NCI-H460 (cell line): ENCODE measurements around the gene ATXN1. TPM values are rescaled to one million over a fixed set of nuclear protein-coding genes. Genes with fewer than 3 reads are reported as not detected.
"Not testable (repeated sequence)": the region's sequence is repeated elsewhere in the genome, so short reads cannot be mapped to it uniquely, and the experiment has no call there.

Experiments used
- DNase-seq: peaks from one replicate; pipeline ENCODE4 v3.0.0-alpha.2; 2016; ENCODE audit warnings: low read depth; ENCODE audit errors: extremely low read depth
- total RNA-seq: library from RNA; depleted of rRNA; stranded (reverse); fragments of >200 nt; shearing (Covaris generic); gene quantifications from 2 replicates; pipeline ENCODE4 v1.2.3, GENCODE V29; 2014

The ATXN1 gene
- total RNA-seq, 1 experiment from 2014 or later = 20.4 TPM

- not testable (repeated sequence) for DNase-seq
These were observed 501.7 kb downstream of the ATXN1 start for GRCh38 chr6:16259604-16260003.

GRCh38 chr6:16258709-16259075, 502.6 kb downstream of the ATXN1 start:
- DNase-seq = no peak

GRCh38 chr6:16257999-16258708, 503.1 kb downstream of the ATXN1 start:
- no peak for DNase-seq

- no peak for DNase-seq
These were observed 504.5 kb downstream of the ATXN1 start for GRCh38 chr6:16256781-16257180.

GRCh38 chr6:16254535-16254934, 506.7 kb downstream of the ATXN1 start:
- DNase-seq = no peak

- no peak for DNase-seq
These were observed 507.7 kb downstream of the ATXN1 start for GRCh38 chr6:16253399-16254144.

- DNase-seq = no peak
These were observed 508.5 kb downstream of the ATXN1 start for GRCh38 chr6:16252686-16253299.

- no peak for DNase-seq
These were observed 509.6 kb downstream of the ATXN1 start for GRCh38 chr6:16251706-16252105.

- DNase-seq = no peak
These were observed 511.3 kb downstream of the ATXN1 start for GRCh38 chr6:16249971-16250370.
